HG03039 (cell line): ENCODE data around the gene ASTN2.

Experiments
- ATAC-seq: cut with Tn5 transposase; IDR thresholded peaks from one replicate; pipeline ENCODE4 v1.9.1; 2021; ENCODE audit warnings: mild to moderate bottlenecking, moderate library complexity; ENCODE audit not compliant: unreplicated experiment

ASTN2 gene

DNA sequence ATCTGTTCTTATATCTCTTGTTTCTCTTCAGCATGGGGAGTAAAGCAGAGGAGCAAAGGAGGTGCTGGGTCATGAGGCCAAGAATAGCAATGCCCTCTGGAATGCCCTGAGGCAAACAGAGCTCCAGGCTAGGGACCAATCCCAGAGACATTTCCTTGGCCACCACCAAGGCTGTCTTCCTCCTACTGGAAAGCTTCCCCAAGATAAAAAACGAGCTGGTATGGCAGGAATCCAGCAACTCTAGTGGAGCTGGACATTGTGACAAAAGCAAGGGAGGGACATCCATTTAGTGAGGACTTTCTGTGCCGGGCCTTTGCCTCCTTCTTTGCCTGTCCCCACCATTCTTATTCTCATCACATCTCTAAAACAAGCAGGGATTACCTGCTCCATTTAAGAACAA, 161.6 kb downstream of the ASTN2 start:
- no peak for ATAC-seq

DNA sequence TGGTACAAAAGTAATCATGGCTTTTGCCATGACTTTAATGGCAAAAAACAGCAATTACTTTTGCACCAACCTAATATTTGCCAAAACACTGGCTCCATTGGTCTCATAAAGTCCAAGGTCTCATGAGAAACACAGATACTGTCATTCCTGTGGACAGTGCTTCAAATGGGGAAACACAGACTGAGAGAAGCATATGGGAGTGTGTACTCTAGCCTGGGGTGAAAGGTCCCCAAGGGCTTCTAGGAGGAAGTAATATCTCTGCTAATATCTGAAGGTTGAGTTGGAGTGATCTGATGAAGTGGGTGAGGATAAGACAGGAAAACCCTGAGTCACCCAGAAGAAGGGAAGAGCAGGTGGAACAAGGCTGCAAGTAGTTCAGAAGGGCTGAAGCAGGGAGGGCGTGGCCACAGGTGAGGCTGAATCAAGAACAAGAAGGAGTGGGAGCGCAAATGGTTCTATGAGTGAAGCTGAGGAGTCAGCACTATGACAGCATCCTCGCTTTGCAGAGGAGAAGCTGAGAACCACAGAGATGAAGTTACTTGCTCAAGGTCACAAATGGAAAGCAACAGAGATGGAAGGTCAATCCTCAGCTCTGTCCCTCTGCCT, 164.1 kb downstream of the ASTN2 start:
- no peak for ATAC-seq

DNA sequence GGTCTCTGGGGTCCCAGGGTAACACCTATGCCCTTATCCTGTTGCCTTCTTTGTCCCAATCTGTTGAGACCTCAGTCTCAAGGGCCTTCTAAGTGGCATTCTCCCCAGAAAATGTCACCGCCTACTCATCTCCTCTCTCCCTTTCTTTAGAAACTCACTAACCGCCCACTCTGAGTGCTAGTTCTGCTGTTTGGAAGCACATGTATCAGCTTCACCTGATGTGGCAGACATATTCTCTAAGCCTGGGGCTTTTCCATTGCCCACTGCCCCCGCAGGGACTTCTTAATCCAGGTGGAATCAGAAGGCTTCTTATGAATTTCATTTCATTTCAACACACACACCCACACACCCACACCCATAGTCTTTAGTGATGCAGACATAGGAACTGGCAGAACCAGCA, 165.1 kb downstream of the ASTN2 start:
- ATAC-seq, result no peak

DNA sequence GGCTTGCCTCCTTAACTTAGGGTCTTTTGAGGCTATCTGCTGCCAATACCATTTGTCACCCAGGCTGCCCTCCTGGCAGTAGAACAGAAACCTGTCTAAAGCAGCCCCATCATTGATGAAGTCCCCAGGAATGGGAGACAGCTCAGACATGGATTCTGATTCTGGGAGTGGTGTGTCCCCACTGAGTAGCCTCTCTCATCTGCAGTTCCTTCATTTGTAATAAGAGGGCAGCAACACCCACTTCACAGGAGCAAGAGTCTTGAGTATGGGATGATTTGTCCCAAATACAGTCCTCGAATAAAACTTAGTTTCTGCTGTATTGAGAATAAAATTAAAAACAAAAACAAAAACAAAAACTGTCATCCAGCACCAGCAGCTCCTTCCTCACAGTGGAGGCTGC, 167.6 kb downstream of the ASTN2 start:
- no peak for ATAC-seq

DNA sequence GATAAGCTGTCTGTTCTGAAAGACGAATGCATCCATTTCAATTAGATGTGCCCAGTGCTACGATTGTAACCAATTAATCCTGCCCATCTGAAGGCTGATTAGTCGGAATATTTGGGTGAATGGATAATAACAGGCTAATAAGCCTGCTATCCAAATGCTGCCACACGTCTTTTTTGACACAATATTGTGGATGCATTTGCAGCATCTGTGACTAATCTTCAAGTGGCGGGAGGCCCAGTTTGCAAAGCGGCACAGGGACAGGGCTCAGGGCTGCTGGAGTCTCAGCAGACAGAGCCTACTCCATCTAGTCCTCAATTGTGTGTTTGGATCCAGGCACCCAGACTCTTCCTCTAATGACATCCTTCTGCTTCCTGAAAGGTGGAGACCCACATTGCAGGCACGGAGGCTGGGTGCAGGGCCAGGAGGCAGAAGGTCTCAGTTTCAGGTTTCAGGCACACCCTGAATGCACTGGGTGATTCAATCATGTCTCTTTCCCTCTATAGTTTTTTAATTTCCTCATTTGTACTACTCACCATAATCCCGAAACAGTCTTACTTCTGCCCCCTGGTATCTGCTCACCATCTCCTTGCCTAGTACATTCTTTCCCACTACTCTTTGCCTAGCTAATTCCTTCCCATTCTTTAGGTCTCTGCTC, 169.6 kb downstream of the ASTN2 start:
- ATAC-seq, result no peak

DNA sequence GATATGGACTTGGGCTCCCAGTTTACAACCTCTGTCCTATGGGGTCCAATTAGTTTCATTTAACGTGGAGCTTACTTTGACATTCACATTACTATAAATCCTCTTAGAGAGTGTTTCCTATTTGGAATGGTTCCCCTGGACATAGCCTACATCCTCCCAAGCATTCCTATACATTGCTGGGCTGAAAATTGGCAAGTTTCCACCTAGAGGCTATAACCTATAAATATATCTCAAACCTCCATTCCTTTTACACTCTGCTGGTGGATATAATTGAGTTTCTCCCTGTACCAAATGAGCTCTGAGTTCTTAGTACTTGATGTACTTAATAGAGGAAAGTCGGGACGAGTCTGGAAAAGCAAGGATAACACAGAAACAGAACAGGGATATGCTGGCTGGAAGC, 172.8 kb downstream of the ASTN2 start:
- ATAC-seq, result no peak

DNA sequence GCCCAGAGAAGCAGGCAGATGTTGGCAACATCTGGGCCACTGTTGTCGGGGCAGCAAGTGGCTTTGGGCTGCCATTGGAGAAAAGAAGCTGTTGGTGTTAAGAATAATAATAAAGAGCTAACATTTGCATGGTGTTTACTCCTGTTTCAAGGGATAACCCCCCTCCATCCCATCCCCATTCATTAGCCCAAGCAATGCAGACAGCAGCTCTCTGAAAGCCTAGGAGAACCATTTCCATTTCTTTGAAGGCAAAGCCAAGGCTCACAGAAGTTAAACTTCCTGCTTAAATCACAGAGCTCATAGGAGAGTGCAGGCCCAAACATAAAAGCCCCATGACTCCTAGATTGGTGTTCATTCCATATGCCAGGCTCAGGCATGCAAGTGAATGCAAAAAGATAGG, 175.4 kb downstream of the ASTN2 start:
- ATAC-seq, result no peak

DNA sequence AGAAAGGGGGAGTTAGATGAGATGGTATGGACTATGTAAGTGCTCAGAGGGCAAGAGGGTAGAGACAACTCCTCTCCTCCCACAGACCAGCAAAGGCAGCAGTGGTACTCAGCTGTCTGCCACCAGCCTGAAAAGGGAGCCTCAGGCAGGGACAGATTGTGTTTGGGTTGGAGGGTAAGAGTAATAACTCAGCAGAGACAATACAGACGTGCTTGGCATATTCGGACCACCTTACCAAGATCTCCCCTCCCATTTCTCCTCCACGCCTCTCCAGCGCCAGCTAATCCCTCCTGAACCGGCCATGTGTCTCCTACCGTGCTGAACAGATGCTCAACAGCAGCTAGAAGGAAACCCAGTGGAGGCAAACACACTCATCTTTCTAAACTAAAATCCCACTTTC, 180.8 kb downstream of the ASTN2 start:
- ATAC-seq, result no peak

DNA sequence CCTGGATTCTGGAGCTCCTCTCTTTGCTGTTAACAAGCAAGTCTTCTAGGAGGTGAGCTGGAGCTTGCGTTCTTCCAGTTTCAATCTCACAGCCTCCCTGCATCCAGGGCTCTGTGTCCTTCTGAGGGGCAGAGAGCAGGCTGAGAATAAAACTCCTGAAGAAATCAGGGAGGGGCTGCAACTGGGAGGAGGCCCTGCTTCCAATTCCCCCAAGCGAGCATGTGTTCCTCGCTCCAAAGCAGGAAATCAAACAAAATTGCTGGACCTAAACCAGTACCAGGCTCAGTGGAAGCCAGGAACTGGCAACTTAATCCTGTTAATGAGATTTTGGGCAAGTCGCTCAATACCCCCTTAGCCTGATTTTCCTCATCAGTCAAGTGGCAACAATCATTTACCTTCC, 181.8 kb downstream of the ASTN2 start:
- ATAC-seq, result no peak

DNA sequence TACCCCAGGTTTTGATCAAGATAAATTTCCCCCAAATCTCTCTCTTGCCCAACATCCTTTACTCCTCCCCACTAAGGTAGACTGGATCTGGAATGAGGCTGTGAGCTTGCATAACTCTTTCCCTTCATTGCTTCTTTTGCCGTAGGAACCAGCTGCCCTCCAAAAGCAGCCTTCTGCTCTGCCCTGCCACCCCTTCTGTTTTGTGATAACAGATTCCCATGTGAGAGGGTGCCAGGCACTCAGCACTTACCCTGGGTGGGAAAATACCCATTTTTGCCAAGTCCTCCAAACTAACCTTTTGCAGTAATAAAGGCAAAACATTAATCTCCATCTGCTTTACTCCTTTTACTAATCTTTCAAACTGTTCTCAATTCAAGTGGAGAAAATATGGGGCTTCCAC, 182.6 kb downstream of the ASTN2 start:
- no peak for ATAC-seq

DNA sequence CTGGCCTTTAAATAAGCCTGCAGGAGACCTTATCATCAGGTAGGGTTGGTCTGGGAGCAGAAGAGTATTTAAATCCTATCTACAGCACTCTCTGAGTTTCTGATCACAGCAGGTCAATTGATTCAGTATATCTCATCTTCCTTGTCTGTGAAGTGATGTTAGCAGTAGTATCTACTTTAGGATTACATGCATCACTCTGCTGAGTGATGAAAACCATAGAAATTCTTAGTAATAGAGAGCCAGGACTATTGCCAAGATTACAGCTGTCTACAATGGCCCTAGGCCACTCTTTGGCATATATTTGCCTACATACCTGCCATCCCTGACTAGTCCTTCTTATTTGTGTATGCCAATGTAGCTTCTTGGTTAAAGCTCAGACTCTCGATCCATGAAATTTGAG, 183.8 kb downstream of the ASTN2 start:
- no peak for ATAC-seq

DNA sequence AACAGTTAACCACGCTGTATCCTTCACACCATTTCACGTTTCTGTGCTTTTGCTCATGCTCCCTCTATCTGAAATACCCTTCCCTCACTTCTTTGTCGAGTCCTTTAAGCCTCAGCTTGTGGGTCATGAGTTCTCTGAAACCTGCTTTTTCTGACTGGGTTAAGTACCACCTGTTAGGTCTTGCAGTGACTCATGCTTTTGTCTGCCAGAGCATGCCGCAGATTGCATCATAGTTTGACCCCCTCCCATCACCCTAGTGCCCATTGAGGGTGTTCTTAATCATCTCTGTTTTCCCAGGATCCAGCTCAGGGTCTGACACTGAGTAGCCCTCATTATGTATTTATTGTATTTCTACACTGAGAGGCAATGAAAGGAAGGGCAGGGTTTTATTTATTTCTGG, 190.2 kb downstream of the ASTN2 start:
- no peak for ATAC-seq

DNA sequence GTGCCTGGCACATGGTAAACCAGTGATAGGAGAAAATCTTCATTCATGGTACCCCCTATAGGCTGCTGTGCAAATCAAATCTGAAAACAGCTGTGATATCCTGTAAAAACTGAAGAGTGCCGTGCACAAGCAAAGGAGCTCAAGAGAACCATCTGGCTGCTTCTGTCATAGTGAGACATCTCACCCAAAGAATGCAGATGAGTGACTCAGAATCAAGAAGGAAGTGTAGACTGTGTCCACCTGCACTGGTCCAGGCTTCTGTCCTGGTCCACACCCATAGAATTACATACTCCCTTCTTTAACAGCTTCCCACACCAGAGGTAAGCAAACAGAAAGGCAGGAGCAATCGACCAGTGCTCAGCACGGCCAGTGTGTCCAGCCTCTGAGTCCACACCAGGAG, 195.9 kb downstream of the ASTN2 start:
- no peak for ATAC-seq

DNA sequence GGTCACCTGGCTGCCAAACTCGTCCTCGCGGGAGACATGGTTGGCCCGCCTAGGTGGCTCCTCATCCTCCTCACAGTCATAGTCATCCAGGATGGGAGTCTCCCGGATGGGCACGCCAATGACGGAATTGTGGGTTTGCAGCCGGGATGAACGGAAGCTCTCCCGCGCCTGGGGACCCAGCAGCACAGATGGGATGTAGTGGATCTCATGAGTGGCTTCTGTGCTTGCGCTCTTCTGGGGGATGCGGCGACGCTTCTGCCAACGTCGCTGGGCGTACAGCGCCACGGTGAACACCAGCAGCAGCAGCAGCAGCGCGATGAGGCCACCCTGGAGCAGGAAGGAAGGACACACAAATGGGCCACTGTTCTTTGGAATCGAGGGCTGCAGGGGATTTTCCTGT, 200.4 kb downstream of the ASTN2 start:
- no peak for ATAC-seq

DNA sequence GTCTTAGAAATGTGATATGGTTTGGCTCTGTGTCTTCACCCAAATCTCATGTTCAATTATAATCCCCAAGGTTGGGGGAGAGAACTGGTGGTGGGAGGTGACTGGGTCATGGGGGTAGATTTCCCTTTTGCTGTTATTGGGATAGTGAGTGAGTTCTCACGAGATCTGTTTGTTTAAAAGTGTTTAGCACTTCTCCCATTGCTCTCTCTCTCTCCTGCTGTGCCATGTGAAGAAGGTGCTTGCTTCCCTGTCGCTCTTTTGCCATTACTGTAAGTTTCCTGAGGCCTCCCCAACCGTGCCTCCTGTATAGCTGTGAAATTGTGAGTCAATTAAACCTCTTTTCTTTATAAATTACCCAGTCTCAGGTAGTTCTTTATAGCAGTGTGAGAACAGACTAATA, 203.6 kb downstream of the ASTN2 start:
- no peak for ATAC-seq

DNA sequence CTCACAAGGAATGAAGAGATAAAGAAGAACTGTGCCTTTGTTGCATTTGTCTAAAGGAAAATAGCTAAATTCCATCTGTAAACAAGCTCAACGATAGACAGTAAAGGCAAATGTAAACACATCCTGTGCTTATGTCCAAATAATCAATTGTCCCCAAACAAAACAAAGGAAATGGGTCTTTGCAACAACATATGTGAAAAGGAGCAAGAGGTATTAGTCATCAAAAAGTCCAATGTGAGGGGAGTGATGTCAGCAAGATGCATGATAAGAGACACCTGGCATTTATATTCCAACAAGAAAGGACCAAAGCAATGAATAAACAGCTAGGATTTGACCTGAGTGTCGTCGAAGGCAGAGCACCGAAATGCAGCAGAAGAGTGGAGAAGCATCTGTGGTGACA, 209.1 kb downstream of the ASTN2 start:
- ATAC-seq, result no peak

DNA sequence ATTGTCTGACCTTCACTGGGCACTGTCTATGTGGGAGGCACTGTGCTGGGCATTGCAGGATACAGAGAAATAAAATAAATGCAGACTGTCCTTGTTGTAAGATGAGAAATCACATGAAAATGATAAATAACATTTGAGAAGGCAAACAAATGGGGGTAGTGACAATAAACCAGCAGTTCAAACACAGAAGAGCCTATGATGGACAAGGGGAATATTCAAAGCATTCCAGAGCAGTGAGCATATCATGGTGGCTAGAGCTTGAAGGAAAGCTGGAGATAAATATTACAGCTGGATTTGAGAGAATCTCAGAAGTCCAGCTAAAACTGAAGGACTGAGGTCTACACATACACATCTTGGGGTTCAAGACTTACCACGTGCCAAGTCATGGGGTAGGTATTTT, 209.9 kb downstream of the ASTN2 start:
- ATAC-seq, result no peak

DNA sequence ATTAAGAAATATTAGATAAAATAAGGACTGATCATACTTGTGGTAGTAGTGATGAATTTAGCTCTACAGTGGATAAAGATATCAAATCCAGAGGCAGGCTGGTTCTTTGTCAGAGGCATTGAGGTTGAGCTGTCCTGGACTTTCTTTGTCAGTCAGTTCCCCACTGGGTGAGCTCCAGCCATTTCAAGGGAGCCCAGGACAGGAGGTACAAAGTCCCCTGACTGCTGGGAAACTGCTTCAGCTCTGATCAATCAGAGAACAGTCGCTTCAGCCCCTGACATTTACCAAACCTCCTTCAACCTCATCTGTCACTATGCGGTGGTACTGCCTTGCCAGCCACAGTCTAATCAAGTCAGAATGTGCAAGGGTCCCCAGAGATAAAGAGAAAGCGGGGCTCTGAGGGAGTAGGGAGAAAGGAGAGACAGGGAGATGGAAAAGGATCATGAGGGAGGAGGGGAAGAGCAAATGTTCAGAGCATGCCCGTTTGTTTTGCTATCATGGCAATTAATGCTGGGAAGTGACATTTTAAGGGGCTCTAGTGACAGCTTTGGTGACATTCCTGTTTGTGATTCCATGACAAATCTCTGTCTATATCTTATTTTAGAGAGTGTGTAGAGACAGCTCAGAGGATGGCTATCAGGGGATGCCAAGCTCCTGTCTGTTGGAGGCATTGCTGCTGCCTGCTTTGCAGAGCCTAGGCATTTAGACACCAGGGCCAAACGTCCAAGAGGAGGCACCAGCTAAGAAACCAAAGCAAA, 223.2 kb downstream of the ASTN2 start:
- ATAC-seq, result no peak

DNA sequence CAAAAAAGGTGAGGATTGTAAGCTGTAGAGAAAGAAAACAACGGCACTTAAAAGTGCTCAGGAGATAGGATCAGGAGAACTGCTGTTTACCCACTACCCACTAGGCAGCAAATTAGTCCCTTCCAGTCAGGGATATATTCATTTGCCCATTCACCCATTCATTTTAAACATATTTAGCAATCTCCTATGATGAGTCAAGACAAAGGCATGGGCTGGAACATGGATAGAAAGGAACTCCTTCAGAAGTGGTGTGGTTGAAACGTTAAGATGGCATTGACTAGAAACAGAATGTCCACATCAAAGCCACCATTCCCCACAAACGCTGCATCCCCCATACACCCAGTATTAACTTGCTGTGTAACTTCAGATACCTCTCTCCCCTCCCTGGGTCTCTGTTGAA, 225.7 kb downstream of the ASTN2 start:
- no peak for ATAC-seq

DNA sequence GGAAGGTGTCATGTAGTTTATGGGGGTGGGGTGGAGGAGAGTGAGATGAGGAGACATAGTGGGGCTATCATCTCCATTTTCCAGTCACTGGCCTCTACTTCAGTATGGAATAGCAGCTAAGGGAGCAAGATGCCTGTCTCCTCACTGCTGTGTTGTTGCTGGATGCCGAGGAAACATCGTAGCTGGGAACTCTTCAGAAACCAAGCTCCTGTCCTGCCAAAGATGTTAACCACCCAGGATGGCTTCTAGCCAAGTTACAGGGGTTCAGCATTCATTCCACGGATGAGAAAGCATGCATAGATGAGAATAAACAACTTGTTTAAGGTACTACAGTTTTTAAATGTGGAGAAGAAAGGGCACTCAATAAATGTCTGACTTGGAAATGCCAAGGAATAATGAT, 226.5 kb downstream of the ASTN2 start:
- no peak for ATAC-seq

DNA sequence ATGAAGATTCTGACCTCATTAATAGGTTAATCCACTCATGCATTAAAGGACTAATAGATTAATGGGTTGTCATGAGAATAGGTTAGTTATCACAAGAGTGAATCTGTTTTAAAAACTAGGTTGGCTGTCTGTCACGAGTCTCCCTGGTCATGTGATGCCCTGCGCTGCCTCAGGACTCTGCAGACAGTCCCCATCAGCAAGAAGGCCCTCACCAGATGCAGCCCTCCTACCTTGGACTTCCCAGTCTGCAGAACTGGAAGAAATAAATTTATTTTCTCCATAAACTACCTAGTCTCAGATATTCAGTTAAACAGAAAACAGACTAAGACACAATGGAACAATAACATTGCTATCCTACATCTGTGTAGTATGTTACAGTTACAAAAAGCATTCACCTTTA, 227.4 kb downstream of the ASTN2 start:
- no peak for ATAC-seq

DNA sequence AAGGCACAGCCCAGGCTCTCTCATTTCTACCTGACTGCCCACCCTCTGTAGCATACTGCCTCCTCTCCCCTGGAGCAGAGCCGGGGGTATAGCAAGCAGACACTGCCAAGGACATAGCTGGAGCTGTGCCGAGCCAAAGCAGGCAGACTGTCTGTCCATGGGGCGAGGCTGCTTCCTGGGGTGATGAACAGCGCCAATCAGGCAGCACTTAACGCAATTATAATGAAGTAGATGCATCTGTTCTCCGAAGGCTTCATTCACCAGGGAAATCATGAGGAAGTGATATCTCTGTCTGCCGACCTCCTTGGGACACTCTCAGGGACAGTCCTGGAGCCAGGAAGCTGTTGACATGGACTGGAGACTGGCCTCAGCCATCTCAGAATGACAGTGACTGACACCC, 230.7 kb downstream of the ASTN2 start:
- ATAC-seq, result no peak
